Panc1 (cell line): ENCODE data around the gene MYRF.

Experiments
- SIN3A ChIP-seq: IDR thresholded peaks from 2 replicates; pipeline ENCODE4 v1.6.1; 2012; ENCODE audit warnings: low read depth, mild to moderate bottlenecking, low read length, moderate library complexity, borderline replicate concordance; ENCODE audit not compliant: insufficient read depth
- TF ChIP-seq, protein P1 (sequence below): fragments of 450-650 bp; IDR thresholded peaks from 2 replicates; pipeline ENCODE4 v1.5.1; 2017; ENCODE audit warnings: mild to moderate bottlenecking

DNA sequence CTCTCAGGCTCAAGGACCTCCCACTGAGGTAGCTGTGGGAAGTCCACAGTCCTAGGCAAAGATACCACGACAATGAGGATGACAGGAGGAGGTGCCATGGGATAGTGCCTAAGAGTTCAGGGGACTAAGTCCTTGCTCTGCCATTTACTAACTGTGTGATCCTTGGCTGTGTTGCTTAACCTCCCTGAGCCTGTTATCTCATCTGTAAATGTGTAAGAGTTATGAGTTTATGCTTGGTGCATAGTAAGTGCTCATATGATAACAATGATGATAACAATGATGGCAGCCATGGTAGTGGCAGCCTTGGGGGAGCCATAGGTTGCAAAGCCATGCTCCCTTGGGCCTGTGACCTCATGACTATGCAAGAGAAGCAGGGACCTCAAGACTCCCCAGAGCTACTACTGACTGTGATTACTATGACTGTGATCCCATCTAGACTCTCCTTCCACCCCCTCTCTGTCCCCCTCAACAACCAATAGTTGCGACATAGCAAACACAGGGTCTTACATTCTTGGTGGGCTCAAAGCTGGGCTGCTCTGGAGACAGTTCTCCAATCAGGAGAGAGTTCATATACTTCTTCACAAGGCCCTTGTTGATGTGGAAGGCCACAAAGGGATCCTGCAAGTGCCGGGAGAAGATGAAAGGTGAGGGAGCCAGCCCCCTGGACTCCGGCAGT lies 60.4 kb downstream of the MYRF start:
- TF ChIP-seq, protein P1, sequence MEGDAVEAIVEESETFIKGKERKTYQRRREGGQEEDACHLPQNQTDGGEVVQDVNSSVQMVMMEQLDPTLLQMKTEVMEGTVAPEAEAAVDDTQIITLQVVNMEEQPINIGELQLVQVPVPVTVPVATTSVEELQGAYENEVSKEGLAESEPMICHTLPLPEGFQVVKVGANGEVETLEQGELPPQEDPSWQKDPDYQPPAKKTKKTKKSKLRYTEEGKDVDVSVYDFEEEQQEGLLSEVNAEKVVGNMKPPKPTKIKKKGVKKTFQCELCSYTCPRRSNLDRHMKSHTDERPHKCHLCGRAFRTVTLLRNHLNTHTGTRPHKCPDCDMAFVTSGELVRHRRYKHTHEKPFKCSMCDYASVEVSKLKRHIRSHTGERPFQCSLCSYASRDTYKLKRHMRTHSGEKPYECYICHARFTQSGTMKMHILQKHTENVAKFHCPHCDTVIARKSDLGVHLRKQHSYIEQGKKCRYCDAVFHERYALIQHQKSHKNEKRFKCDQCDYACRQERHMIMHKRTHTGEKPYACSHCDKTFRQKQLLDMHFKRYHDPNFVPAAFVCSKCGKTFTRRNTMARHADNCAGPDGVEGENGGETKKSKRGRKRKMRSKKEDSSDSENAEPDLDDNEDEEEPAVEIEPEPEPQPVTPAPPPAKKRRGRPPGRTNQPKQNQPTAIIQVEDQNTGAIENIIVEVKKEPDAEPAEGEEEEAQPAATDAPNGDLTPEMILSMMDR = no peak
- TF ChIP-seq SIN3A = no peak
